Measurements from ENCODE around the gene SLC12A8.
A peak's percentile ranks its signal among the peaks of the same experiment; 100 is the strongest.

SLC12A8 gene

GRCh38 chr3:125062904-125063618 lies 149.5 kb downstream of the SLC12A8 start:
- no peak overlapping the region for H3K27ac ChIP-seq

DNA sequence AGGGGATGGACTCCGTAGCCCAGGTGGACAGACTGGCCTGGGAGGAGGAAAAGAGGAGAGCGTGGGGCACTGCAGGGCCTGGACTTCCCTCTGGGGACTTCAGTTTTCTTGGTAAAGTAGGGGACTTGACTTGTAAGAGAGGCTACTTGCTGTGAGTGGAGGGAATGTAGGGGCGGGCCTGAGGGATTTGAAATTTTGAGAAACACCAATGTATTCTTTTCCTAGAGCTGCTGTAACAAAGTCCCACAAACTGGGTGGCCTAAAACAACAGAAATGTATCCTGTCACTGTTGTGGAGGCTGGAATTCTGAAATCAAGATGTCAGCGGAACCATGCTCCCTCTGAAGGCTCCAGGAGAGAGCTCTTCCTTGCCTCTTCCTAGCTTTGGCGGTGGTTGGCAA lies 150.9 kb downstream of the SLC12A8 start:
- H3K36me3 ChIP-seq (ENCODE audit: control insufficient read depth, insufficient read depth, low read length), result no peaks in the 10 kb centered on the region
- no peak overlapping the region for H3K4me2 ChIP-seq (ENCODE audit: low read length)
- H3K9ac ChIP-seq, result no peak overlapping the region
- no peaks in the 10 kb centered on the region for H3K9me3 ChIP-seq (ENCODE audit: control insufficient read depth, low read length)
- no peaks in the 10 kb centered on the region for H3K79me2 ChIP-seq
- peaks cover 24% of the 10 kb centered on the region for H3K4me1 ChIP-seq
- TF ChIP-seq, protein P1, sequence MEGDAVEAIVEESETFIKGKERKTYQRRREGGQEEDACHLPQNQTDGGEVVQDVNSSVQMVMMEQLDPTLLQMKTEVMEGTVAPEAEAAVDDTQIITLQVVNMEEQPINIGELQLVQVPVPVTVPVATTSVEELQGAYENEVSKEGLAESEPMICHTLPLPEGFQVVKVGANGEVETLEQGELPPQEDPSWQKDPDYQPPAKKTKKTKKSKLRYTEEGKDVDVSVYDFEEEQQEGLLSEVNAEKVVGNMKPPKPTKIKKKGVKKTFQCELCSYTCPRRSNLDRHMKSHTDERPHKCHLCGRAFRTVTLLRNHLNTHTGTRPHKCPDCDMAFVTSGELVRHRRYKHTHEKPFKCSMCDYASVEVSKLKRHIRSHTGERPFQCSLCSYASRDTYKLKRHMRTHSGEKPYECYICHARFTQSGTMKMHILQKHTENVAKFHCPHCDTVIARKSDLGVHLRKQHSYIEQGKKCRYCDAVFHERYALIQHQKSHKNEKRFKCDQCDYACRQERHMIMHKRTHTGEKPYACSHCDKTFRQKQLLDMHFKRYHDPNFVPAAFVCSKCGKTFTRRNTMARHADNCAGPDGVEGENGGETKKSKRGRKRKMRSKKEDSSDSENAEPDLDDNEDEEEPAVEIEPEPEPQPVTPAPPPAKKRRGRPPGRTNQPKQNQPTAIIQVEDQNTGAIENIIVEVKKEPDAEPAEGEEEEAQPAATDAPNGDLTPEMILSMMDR (IDR thresholded peaks at IDR 0.05), result no peak
- no peaks in the 10 kb centered on the region for H3K27me3 ChIP-seq (ENCODE audit: control insufficient read depth, insufficient read depth, low read length)
- H3K4me3 ChIP-seq (ENCODE audit: low read depth, low read length), result no peak overlapping the region
- H2AFZ ChIP-seq, result peak overlapping the region; percentile 35
- peak overlapping the region; percentile 47 for H3K27ac ChIP-seq

More at GRCh38 chr3:125062904-125063618, 149.5 kb downstream of the SLC12A8 start:
- no peaks in the 10 kb centered on the region for H3K9me3 ChIP-seq (ENCODE audit: control insufficient read depth, low read length)
- H3K79me2 ChIP-seq, result no peaks in the 10 kb centered on the region
- H3K9ac ChIP-seq, result no peak overlapping the region
- H3K4me1 ChIP-seq, result peaks cover 24% of the 10 kb centered on the region
- H2AFZ ChIP-seq, result no peak overlapping the region
- no peak overlapping the region for H3K4me3 ChIP-seq (ENCODE audit: low read depth, low read length)
- TF ChIP-seq, protein P1 (IDR thresholded peaks at IDR 0.05), result no peak
- no peak overlapping the region for H3K4me2 ChIP-seq (ENCODE audit: low read length)
- no peaks in the 10 kb centered on the region for H3K27me3 ChIP-seq (ENCODE audit: control insufficient read depth, insufficient read depth, low read length)
- H3K36me3 ChIP-seq (ENCODE audit: control insufficient read depth, insufficient read depth, low read length), result no peaks in the 10 kb centered on the region

- TF ChIP-seq, protein P1 (IDR thresholded peaks at IDR 0.05), result no peak
- Histone ChIP-seq H3K4me3 (ENCODE audit: low read depth, low read length) (no peak overlapping the region), H3K27ac (peak overlapping the region; percentile 47)
Measured at GRCh38 chr3:125061170-125061569, 151.4 kb downstream of the SLC12A8 start.

DNA sequence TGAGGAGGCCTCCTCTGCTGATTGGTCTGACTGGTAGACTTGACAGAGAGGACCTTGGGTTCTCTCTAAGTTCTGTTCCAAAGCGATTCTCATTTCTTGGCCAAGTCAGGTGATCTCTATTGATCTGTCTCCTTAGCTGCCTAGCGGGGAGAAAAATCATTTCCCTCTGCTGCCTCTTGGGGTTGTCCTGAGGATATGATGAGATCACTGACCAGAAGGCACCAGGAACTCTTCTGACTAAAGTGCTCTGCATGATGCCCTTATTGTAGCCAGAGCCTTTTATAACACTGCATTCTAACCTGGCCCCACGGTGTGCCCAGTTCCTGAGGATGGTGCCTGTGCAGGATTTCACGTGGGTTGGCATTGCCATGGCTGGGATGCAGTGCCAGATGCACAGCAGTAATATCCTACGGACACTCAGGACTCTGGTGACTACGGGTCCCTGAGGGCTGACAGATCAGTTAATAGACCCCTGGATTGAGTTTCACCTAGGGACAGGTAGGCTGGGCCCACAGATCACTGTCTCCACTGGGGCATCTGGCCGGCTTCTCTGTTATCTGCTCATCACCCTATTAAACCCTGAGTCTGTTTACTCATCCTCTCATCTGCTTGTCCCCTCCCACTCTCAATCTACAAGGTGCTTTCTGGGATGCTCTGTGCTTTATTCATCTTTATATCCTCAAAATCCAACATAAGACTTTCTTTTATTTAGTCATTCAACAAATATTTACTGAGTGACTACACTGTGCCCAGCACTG lies 152.9 kb downstream of the SLC12A8 start:
- Histone ChIP-seq H3K9ac (no peak overlapping the region), H3K27ac (no peak overlapping the region), H3K79me2 (no peaks in the 10 kb centered on the region), H3K9me3 (ENCODE audit: control insufficient read depth, low read length) (no peaks in the 10 kb centered on the region), H3K4me2 (ENCODE audit: low read length) (no peak overlapping the region), H3K4me3 (ENCODE audit: low read depth, low read length) (no peak overlapping the region), H2AFZ (no peak overlapping the region), H3K4me1 (peaks cover 27% of the 10 kb centered on the region), H3K36me3 (ENCODE audit: control insufficient read depth, insufficient read depth, low read length) (no peaks in the 10 kb centered on the region), H3K27me3 (ENCODE audit: control insufficient read depth, insufficient read depth, low read length) (no peaks in the 10 kb centered on the region)
- TF ChIP-seq, protein P1 (IDR thresholded peaks at IDR 0.05), result no peak

More at GRCh38 chr3:125061170-125061569, 151.4 kb downstream of the SLC12A8 start:
- Histone ChIP-seq H3K9me3 (ENCODE audit: control insufficient read depth, low read length) (no peaks in the 10 kb centered on the region), H3K79me2 (no peaks in the 10 kb centered on the region), H3K36me3 (ENCODE audit: control insufficient read depth, insufficient read depth, low read length) (no peaks in the 10 kb centered on the region), H3K9ac (no peak overlapping the region), H3K4me1 (peaks cover 27% of the 10 kb centered on the region), H3K27me3 (ENCODE audit: control insufficient read depth, insufficient read depth, low read length) (no peaks in the 10 kb centered on the region), H2AFZ (peak overlapping the region; percentile 35), H3K4me2 (ENCODE audit: low read length) (no peak overlapping the region)

All from parathyroid adenoma (tissue), 2 donors.